IPS-15b (cell line): ENCODE measurements around the gene TMEM108.
"Not testable (repeated sequence)": the region's sequence is repeated elsewhere in the genome, so short reads cannot be mapped to it uniquely, and the experiment has no call there.

ENCODE experiments used
- H3K27me3 ChIP-seq: one replicate; pipeline ENCODE4 v1.6.1; 2013; ENCODE audit warnings: low read length; ENCODE audit not compliant: control insufficient read depth, insufficient read depth
- H3K36me3 ChIP-seq: one replicate; pipeline ENCODE4 v1.6.1; 2013; ENCODE audit warnings: low read length; ENCODE audit not compliant: control insufficient read depth, insufficient read depth
- H3K4me1 ChIP-seq: one replicate; pipeline ENCODE4 v1.6.1; 2013; ENCODE audit warnings: mild to moderate bottlenecking, low read length; ENCODE audit not compliant: control insufficient read depth, insufficient read depth
- H3K4me3 ChIP-seq: one replicate; pipeline ENCODE4 v1.5.1; 2013; ENCODE audit warnings: low read depth, low read length
- H3K9ac ChIP-seq: one replicate; pipeline ENCODE4 v1.6.1; 2013; ENCODE audit warnings: low read depth, mild to moderate bottlenecking, low read length
- H3K9me3 ChIP-seq: one replicate; pipeline ENCODE4 v1.6.1; 2013; ENCODE audit warnings: mild to moderate bottlenecking, low read length; ENCODE audit not compliant: control insufficient read depth, insufficient read depth

TMEM108 gene

DNA sequence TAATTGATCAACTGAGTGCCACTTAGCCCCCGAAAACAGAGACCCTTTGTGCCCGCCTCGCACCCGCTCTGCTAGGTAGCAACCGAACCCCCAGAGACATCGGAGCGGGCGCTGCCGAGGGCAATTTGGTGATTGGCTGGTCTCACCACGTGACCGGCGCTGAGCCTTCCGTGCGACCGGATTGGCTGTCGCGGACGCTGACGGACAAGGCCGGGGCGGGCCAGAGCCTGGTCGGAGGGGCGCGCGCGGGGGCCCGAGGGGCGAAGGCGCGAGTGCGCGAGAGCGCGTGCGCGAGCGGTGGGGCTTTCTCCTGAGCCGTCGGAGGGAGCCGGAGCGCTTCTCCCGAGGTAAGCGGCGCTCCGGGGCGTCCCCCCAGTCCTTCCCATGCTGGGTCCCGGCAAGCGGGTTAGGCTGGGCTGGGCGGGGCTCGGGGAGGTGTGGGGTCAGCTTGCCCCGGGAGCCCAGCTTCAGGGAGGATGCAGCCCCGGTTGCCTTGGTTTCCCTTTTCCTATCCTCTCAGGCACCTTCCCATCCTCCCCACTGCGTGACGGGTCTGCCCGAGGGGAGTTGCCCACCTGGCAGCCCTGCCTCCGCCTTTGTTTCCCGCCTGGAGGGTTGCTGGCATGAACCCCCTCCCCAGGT, at the start of gene TMEM108:
Gene TMEM108 (plus strand): TSS at position 303 of the 642 bp plus-strand sequence.
- Histone ChIP-seq H3K9ac (peak within 1 kb of the TSS; percentile 48), H3K36me3 (no peaks in the 10 kb centered on the region), H3K27me3 (peaks cover 20% of the 10 kb centered on the region), H3K4me3 (peak within 1 kb of the TSS; percentile 78), H3K4me1 (peaks cover 16% of the 10 kb centered on the region), H3K9me3 (no peaks in the 10 kb centered on the region)

DNA sequence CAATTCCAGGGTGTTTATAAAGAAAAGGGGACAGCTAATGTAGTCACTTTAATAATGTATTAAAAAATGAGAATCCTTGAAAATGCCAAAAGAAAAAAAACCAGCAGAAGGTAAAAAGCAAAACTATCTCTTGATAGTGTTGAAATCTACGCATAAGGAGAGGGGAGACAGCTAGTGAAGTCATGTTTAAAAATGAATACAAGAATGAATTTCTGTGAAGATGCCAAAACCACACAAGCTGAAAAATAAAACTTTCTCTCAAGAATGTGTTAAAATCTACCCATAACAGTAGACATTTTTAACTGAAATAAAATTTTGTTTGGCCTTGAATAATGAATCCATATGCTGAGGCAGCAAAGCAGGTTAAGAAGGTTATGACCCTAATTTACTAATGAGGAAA, 42.2 kb upstream of the TMEM108 start:
- H3K9ac ChIP-seq, result no peak overlapping the region
- H3K4me1 ChIP-seq, result no peaks in the 10 kb centered on the region
- no peak overlapping the region for H3K4me3 ChIP-seq
- H3K36me3 ChIP-seq, result no peaks in the 10 kb centered on the region
- no peaks in the 10 kb centered on the region for H3K9me3 ChIP-seq
- H3K27me3 ChIP-seq, result no peaks in the 10 kb centered on the region

DNA sequence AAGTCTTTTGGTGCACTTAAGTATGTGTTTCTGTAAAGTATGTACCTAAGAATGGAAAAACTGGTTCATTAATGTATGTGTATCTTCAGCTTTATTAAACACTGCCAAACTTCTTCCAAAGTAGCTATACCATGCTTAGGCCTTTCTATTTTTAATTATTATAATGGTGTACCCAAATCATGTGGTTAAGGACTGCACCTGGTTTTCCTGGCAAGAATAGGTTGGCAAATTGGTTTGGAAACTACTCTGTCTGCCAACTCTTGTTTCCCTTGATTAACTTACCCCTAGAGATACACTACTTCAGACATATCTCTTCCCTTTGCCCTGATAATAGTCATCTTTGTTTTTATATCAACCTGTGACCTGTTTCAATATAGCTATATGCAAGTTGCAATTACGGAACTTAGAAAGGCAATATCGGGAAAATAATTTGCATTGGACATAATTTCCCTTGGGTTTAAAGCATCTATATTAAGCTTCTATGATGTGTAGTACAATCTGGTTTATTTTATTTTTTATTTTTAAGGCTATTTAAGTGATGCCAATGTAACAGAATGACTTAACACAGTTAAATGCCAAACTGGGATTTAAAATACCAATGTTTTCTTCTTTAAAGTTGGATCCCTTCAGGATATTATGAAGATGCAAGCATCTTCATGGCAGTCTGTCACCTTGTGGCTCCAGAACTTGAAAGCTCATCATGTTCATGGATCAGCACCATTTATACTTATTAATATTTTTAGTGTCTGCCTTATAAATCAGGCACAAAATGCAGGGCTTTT, 40.6 kb upstream of the TMEM108 start:
- Histone ChIP-seq H3K4me3 (no peak overlapping the region), H3K9ac (no peak overlapping the region)

DNA sequence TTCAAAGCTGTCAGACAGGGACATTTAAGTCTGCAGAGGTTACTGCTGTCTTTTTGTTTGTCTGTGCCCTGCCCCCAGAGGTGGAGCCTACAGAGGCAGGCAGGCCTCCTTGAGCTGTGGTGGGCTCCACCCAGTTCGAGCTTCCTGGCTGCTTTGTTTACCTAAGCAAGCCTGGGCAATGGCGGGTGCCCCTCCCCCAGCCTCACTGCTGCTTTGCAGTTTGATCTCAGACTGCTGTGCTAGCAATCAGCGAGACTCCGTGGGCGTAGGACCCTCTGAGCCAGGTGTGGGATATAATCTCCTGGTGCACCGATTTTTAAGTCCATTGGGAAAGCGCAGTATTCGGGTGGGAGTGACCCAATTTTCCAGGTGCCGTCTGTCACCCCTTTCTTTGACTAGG, 33.2 kb upstream of the TMEM108 start:
- not testable (repeated sequence) for H3K4me3 ChIP-seq, H3K9me3 ChIP-seq, H3K36me3 ChIP-seq, H3K9ac ChIP-seq, H3K27me3 ChIP-seq, H3K4me1 ChIP-seq

More for the DNA sequence above, 40.6 kb upstream of the TMEM108 start:
- Histone ChIP-seq H3K36me3 (no peaks in the 10 kb centered on the region), H3K4me1 (no peaks in the 10 kb centered on the region), H3K27me3 (no peaks in the 10 kb centered on the region), H3K9me3 (no peaks in the 10 kb centered on the region)

- H3K4me3 ChIP-seq, result no peak overlapping the region
- no peak overlapping the region for H3K9ac ChIP-seq
- no peaks in the 10 kb centered on the region for H3K36me3 ChIP-seq
- H3K4me1 ChIP-seq, result no peaks in the 10 kb centered on the region
- H3K27me3 ChIP-seq, result no peaks in the 10 kb centered on the region
- H3K9me3 ChIP-seq, result no peaks in the 10 kb centered on the region
Observed at GRCh38 chr3:133007601-133008000, 30.6 kb upstream of the TMEM108 start.

- H3K36me3 ChIP-seq, result no peaks in the 10 kb centered on the region
- H3K4me1 ChIP-seq, result no peaks in the 10 kb centered on the region
- H3K9ac ChIP-seq, result no peak overlapping the region
- no peak overlapping the region for H3K4me3 ChIP-seq
- H3K9me3 ChIP-seq, result no peaks in the 10 kb centered on the region
- no peaks in the 10 kb centered on the region for H3K27me3 ChIP-seq
Observed at GRCh38 chr3:133014325-133014724, 23.9 kb upstream of the TMEM108 start.

- H3K4me1 ChIP-seq, H3K27me3 ChIP-seq, H3K9ac ChIP-seq, H3K9me3 ChIP-seq, H3K36me3 ChIP-seq, H3K4me3 ChIP-seq: not testable (repeated sequence)
Observed at GRCh38 chr3:133015573-133015972, 22.6 kb upstream of the TMEM108 start.

- Histone ChIP-seq H3K27me3 (no peaks in the 10 kb centered on the region), H3K4me1 (no peaks in the 10 kb centered on the region)
Observed at GRCh38 chr3:133016838-133017309, 21.3 kb upstream of the TMEM108 start.

GRCh38 chr3:133018921-133019320, 19.3 kb upstream of the TMEM108 start:
- Histone ChIP-seq H3K4me1 (no peaks in the 10 kb centered on the region), H3K27me3 (no peaks in the 10 kb centered on the region), H3K9ac (no peak overlapping the region), H3K36me3 (no peaks in the 10 kb centered on the region), H3K4me3 (no peak overlapping the region), H3K9me3 (no peaks in the 10 kb centered on the region)

More at GRCh38 chr3:133016838-133017309, 21.3 kb upstream of the TMEM108 start:
- Histone ChIP-seq H3K36me3 (no peaks in the 10 kb centered on the region), H3K9me3 (no peaks in the 10 kb centered on the region), H3K9ac (no peak overlapping the region), H3K4me3 (no peak overlapping the region)

GRCh38 chr3:133021206-133021605, 17.0 kb upstream of the TMEM108 start:
- no peaks in the 10 kb centered on the region for H3K36me3 ChIP-seq
- no peak overlapping the region for H3K4me3 ChIP-seq
- H3K4me1 ChIP-seq, result no peaks in the 10 kb centered on the region
- no peak overlapping the region for H3K9ac ChIP-seq
- H3K27me3 ChIP-seq, result no peaks in the 10 kb centered on the region
- no peaks in the 10 kb centered on the region for H3K9me3 ChIP-seq

DNA sequence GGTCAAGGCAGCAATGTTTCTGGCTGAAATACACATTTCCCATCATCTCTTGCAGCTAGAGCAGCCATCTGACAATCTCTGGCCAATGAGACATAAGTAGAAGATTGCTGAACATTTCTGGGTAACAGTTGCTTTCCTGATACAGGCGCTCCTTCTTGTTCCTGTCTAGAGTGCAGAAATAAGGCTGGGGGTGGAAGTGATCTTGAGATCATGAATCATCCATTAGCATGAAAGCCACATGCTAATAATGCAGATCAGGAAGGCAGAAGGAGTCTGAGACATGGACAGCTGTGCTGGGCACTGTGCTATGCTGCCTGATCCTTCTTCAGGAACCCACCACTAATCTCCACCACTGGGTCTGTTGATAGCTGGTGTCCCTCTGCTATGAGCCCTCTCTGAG, 14.8 kb upstream of the TMEM108 start:
- no peaks in the 10 kb centered on the region for H3K9me3 ChIP-seq
- H3K4me1 ChIP-seq, result no peaks in the 10 kb centered on the region
- no peaks in the 10 kb centered on the region for H3K36me3 ChIP-seq
- no peaks in the 10 kb centered on the region for H3K27me3 ChIP-seq
- no peak overlapping the region for H3K4me3 ChIP-seq
- no peak overlapping the region for H3K9ac ChIP-seq

- Histone ChIP-seq H3K9ac (no peak overlapping the region), H3K36me3 (no peaks in the 10 kb centered on the region), H3K4me1 (no peaks in the 10 kb centered on the region), H3K27me3 (no peaks in the 10 kb centered on the region), H3K9me3 (no peaks in the 10 kb centered on the region), H3K4me3 (no peak overlapping the region)
Observed at GRCh38 chr3:133025546-133025945, 12.6 kb upstream of the TMEM108 start.
